Duodenal mucosa (tissue), 2 donors: ENCODE results near the gene OSCAR.

Experiments
- H3K27ac ChIP-seq: one replicate; pipeline ENCODE4 v1.7.0; 2013; ENCODE audit warnings: low read depth, low read length
- H3K27me3 ChIP-seq, 2 donors: one replicate each; pipeline ENCODE4 v1.7.0; 2013; ENCODE audit warnings: low read length in 2 of 2, control low read depth in 1 of 2; ENCODE audit not compliant: insufficient read depth in 2 of 2, control insufficient read depth in 1 of 2
- H3K36me3 ChIP-seq, 2 donors: one replicate each; pipeline ENCODE4 v1.7.0; 2013; ENCODE audit warnings: low read length in 2 of 2, control low read depth in 1 of 2; ENCODE audit not compliant: insufficient read depth in 2 of 2, control insufficient read depth in 1 of 2
- H3K4me1 ChIP-seq, 2 donors: one replicate each; pipeline ENCODE4 v1.7.0; 2013; ENCODE audit warnings: low read length in 2 of 2, control low read depth in 1 of 2; ENCODE audit not compliant: insufficient read depth in 2 of 2, control insufficient read depth in 1 of 2
- H3K4me3 ChIP-seq, 2 donors: one replicate each; pipeline ENCODE4 v1.7.0; 2013; ENCODE audit warnings: low read length in 2 of 2, low read depth in 1 of 2
- H3K9ac ChIP-seq, 2 donors: one replicate each; pipeline ENCODE4 v1.7.0; 2013; ENCODE audit warnings: low read length in 2 of 2, low read depth in 1 of 2
- H3K9me3 ChIP-seq, 2 donors: one replicate each; pipeline ENCODE4 v1.7.0; 2013; ENCODE audit warnings: low read length in 2 of 2, control low read depth in 1 of 2; ENCODE audit not compliant: control insufficient read depth in 1 of 2

Gene OSCAR

DNA sequence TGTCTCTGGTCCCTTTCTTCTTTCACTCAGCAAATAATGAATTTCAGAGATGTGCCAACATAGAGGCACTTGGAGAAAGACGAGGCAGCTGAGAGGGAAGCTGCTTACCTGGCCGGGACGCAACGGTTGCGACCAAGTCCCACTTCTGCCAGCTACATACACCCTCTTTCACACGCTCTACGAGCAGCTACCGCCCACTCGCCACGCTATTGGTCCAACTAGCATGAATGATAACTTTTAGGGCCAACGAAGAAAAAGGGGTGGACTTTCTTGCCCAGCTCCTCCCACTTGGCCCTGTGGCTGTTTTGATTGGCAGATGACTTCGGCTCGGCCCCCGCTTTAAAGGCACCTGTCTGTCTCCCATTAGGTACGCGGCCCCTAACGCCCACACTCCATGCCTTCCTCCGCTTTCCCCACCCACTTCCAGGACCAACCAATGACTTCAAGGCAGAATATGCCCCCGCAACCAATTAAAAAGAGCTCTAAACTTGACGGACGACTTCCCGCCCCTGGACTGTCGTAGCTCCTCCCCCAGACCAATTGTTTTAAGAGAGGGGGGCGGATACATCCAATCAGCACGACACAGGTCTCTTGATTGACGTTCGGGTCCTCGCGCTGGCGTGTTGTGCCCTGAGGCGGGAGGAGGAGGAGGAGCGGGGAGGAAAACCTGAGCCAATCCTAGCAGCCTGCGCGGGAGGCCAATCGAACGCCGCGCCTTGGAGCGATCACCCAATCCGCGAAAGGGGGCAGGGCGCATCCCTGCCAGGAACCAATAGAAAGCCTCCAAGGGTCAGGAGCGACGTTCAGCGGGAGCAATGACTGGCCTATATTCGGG is 36.5 kb upstream of the OSCAR start:
- peak overlapping the region; percentile 83 to 90 for H3K4me3 ChIP-seq
- peaks cover 38 to 45% of the 10 kb centered on the region in 2 donors for H3K4me1 ChIP-seq
- no peak overlapping the region for H3K27ac ChIP-seq
- H3K27me3 ChIP-seq = no peaks in the 10 kb centered on the region
- peaks cover 0 to 10% of the 10 kb centered on the region in 2 donors for H3K36me3 ChIP-seq
- peak overlapping the region; percentile 71 to 72 for H3K9ac ChIP-seq
- H3K9me3 ChIP-seq = no peaks in the 10 kb centered on the region

DNA sequence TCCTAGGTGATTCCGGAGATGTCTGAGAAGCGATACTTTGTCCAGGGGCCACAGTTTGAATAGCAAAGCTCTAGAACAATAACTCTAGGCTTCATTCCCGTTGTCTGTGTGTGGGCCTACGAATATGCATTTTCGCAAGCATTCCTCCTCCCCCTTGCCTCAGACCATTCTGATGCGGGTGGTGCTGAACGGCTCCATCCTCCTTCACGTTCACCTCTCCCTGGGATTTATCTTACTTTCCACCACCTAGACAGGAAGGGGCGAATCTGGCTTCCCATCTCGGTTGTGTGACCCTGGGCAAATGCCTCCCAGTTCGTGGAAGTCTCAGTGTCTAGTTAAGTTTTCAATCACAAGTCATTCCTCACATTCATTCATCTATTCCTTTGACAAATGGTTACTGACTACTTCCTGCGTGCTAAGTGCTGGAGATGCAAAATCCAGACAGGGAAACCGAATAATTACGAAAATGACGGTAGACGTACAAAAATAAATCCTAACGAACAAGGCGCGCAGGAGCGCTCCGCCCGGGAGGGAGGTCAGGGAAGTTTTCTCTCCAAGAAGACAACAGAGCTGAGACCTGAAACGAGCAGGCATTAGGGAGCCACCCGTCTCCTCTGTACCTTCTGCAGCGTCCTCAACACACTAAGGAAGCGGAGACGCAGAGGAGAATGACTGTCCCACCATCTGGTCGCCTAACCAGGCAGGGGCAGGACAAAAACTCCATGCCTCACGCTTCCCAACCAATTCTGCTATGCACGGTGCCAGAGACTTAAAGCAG is 35.7 kb upstream of the OSCAR start:
- H3K27ac ChIP-seq = no peak overlapping the region
- peak overlapping the region; percentile 83 to 90 for H3K4me3 ChIP-seq
- peak overlapping the region; percentile 50 to 71 for H3K9ac ChIP-seq
- no peaks in the 10 kb centered on the region for H3K9me3 ChIP-seq
- H3K36me3 ChIP-seq = peaks cover 4 to 9% of the 10 kb centered on the region in 2 donors
- H3K4me1 ChIP-seq = peaks cover 34 to 40% of the 10 kb centered on the region in 2 donors
- H3K27me3 ChIP-seq = no peaks in the 10 kb centered on the region

DNA sequence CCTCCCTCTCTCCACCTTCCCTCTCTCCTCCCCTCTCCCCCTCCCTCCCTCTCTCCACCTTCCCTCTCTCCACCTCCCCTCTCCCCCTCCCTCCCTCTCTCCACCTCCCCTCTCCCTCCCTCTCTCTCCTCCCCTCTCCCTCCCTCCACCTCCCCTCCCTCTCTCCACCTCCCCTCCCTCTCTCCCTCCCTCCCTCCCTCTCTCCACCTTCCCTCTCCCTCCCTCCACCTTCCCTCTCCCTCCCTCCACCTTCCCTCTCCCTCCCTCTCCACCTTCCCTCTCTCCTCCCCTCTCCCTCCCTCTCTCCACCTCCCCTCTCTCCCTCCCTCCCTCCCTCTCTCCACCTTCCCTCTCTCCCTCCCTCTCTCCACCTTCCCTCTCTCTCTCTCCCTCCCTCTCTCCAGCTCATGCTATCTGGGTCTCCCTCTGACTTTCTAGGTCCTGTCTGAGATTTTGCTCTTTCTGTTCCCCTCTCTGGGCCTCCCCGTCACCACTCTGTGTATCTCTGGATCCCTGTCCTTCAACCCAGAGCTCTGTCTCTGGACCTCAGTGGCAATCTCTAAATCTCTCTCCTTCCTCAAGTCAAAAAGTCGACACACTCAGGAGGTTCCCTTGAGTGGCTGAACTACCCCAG is 33.5 kb upstream of the OSCAR start:
- no peaks in the 10 kb centered on the region for H3K9me3 ChIP-seq
- H3K4me3 ChIP-seq = no peak overlapping the region
- H3K27ac ChIP-seq = no peak overlapping the region
- H3K27me3 ChIP-seq = no peaks in the 10 kb centered on the region
- H3K9ac ChIP-seq = no peak overlapping the region
- peaks cover 15 to 19% of the 10 kb centered on the region in 2 donors for H3K4me1 ChIP-seq
- peaks cover 14 to 16% of the 10 kb centered on the region in 2 donors for H3K36me3 ChIP-seq

DNA sequence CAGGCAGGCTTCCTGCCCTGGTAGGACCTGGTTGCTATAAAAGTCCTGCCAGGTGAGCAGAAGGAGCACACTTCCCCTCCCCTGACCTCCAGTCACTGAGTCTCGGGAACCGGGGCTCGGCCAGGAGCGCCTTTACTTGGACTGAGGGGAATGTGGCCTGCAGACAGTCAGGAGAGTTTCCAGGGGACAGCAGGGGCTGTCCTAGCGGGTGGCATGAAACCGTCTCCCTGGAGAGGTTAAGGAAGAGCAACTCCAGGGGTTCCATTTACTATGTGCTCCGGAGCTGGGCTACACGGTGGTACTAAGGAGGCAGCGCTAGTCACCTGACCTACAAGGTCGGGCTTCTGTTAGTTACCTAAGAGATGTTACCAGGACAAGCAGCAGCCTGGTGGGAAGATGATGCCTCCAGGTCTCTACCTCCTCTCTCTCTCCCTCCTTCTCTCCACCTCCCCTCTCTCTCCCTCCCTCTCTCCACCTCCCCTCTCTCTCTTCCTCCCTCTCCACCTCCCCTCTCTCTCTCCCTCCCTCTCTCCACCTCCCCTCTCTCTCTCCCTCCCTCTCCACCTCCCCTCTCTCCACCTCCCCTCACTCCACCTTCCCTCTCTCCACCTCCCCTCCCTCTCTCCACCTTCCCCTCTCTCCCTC is 32.8 kb upstream of the OSCAR start:
- peaks cover 10 to 12% of the 10 kb centered on the region in 2 donors for H3K4me1 ChIP-seq
- no peak overlapping the region for H3K9ac ChIP-seq
- H3K9me3 ChIP-seq = no peaks in the 10 kb centered on the region
- H3K4me3 ChIP-seq = no peak overlapping the region
- peaks cover 14 to 20% of the 10 kb centered on the region in 2 donors for H3K36me3 ChIP-seq
- H3K27ac ChIP-seq = no peak overlapping the region
- H3K27me3 ChIP-seq = no peaks in the 10 kb centered on the region

DNA sequence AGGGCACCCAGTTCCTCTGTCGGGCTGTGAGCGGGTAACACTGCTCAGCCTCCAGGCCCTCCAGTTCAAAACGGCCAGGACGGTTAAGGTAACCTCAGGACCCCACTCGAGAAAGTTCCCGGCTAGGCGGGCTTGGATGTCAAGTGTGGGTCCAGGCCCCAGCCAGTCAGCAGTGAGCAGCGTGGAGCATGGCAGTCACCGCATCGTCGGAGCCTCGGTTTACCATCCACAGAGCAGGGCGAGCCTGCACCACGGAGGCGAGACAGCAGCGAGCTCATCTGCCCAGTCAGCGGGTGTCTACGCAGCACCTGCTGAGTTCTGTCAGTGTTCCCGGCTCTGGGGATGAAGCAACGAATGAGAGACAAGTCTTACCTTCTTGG is 29.0 kb upstream of the OSCAR start:
- no peaks in the 10 kb centered on the region for H3K27me3 ChIP-seq
- H3K4me1 ChIP-seq = no peaks in the 10 kb centered on the region
- no peak overlapping the region for H3K4me3 ChIP-seq
- peaks cover 35 to 50% of the 10 kb centered on the region in 2 donors for H3K36me3 ChIP-seq
- H3K27ac ChIP-seq = no peak overlapping the region
- H3K9ac ChIP-seq = no peak overlapping the region
- H3K9me3 ChIP-seq = no peaks in the 10 kb centered on the region

DNA sequence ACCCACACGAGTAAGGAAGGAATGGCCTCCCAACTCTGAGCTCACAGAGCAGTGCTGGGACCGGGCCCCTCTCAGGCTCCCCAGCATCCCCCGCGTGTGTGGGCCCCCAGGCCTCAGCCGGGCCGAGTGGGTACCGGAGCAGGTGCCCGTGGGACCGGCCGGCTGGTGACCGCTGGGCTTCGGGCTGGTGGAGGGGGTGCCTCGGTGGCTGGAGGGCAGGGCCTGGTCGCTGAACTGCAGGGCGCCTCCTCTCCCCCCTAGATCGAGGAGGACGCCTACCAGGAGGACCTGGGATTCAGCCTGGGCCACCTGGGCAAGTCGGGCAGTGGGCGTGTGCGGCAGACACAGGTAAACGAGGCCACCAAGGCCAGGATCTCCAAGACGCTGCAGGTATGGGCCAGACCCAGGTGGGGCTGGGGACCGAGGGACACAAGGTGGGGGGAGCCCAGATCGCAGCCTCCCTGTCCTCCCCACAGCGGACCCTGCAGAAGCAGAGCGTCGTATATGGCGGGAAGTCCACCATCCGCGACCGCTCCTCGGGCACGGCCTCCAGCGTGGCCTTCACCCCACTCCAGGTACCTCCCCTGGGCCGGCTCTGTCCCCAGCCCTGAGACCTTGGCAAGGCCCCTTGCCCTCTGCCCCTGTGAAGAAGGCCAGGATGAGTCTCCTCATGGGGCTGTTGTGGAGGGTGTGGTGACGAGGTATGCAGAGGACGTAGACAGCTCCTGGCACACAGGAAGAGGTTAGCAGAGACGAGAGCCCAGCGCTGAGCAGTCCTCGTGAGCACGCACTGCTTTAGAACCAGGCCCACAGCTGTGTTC is 28.4 kb upstream of the OSCAR start:
- Histone ChIP-seq H3K4me1 (no peaks in the 10 kb centered on the region), H3K27ac (no peak overlapping the region), H3K4me3 (no peak overlapping the region), H3K9ac (no peak overlapping the region), H3K27me3 (no peaks in the 10 kb centered on the region), H3K9me3 (no peaks in the 10 kb centered on the region), H3K36me3 (peaks cover 38 to 55% of the 10 kb centered on the region in 2 donors)

DNA sequence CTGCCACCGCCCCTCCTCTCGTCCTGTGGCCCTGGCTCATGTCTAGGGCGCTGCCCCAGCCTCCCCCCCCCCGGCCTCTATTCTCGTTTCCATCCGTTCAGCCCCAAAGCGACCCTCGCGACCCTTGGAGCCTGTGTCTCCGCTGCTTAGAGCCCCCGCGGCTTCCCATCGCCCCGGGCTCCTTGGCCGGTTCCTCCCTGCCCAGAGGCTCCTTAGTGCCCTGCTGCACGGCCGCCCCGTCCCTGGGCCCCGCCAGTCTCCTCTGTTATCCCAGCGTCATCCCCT is 27.8 kb upstream of the OSCAR start:
- Histone ChIP-seq H3K4me3 (no peak overlapping the region), H3K9ac (no peak overlapping the region), H3K9me3 (no peaks in the 10 kb centered on the region), H3K4me1 (no peaks in the 10 kb centered on the region), H3K27ac (no peak overlapping the region), H3K27me3 (no peaks in the 10 kb centered on the region), H3K36me3 (peaks cover 42 to 61% of the 10 kb centered on the region in 2 donors)

DNA sequence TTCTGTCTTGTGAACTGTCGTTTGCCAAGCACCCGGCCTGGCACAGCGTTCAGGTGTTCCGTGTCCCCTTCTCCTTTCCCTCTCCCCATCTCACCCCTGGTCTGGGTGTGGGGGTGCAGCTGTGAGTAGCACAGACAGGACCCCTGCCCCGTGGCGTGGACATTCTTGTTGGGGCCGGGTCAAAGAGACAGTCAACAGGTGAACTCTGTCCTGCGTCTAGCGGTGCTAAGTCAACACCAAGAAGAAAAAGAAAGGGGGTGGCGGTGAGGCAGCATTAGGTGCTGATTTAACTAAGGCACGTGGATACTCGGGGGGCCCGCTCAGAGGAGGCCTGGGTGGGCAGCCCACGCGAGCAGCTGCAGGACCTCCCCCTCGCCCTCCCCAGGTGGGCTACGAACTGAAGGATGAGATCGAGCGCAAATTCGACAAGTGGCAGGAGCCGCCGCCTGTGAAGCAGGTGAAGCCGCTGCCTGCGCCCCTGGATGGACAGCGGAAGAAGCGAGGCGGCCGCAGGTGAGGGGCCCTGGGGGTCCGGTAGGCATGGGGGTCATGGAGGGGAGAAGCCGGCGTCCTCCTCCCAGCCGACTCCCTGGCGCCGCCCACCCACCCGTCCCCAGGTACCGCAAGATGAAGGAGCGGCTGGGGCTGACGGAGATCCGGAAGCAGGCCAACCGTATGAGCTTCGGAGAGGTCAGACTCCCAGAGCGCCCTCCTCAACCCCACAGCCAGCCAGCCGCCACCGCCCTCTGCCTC is 27.3 kb upstream of the OSCAR start:
- no peaks in the 10 kb centered on the region for H3K9me3 ChIP-seq
- no peak overlapping the region for H3K9ac ChIP-seq
- H3K36me3 ChIP-seq = peaks cover 47 to 66% of the 10 kb centered on the region in 2 donors
- no peak overlapping the region for H3K27ac ChIP-seq
- H3K4me3 ChIP-seq = no peak overlapping the region
- no peaks in the 10 kb centered on the region for H3K4me1 ChIP-seq
- H3K27me3 ChIP-seq = no peaks in the 10 kb centered on the region

DNA sequence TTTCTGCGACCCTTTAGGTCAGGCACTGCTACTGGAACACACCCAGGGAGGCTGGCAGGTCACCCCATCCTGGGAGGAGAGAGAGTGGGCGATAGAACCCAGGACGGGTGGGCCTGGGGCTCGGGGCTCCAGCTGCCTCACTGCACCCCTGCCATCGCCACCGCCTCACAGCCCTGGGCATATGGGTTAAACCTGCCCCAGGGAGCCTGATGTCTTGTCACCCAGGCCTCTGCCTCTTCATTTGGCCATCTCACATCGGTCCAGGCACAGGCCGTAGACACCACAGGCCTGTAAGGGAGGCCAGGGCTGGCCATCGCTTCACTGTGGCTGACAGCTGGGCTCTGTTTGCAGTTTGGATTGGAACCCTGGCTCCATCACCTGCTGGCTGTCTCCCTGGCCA is 25.1 kb upstream of the OSCAR start:
- H3K4me3 ChIP-seq = no peak overlapping the region
- H3K9me3 ChIP-seq = no peaks in the 10 kb centered on the region
- no peaks in the 10 kb centered on the region for H3K4me1 ChIP-seq
- H3K27ac ChIP-seq = no peak overlapping the region
- H3K36me3 ChIP-seq = peaks cover 53 to 75% of the 10 kb centered on the region in 2 donors
- H3K9ac ChIP-seq = no peak overlapping the region
- no peaks in the 10 kb centered on the region for H3K27me3 ChIP-seq
